Hypothalamus (tissue), 51 donors: ENCODE measurements around the gene PSMB3.
"Not testable (repeated sequence)": the region's sequence is repeated elsewhere in the genome, so short reads cannot be mapped to it uniquely, and the experiment has no call there.

Experiments
- DNase-seq, 51 donors: peaks; one replicate each; lab custom pipeline; 2025; lab: John Stamatoyannopoulos, UW

The PSMB3 gene

GRCh38 chr17:38747463-38748148 lies 4.9 kb upstream of the PSMB3 start:
- peak in 3 of 51 donors; percentile 20 to 56 (median 47) for DNase-seq

DNA sequence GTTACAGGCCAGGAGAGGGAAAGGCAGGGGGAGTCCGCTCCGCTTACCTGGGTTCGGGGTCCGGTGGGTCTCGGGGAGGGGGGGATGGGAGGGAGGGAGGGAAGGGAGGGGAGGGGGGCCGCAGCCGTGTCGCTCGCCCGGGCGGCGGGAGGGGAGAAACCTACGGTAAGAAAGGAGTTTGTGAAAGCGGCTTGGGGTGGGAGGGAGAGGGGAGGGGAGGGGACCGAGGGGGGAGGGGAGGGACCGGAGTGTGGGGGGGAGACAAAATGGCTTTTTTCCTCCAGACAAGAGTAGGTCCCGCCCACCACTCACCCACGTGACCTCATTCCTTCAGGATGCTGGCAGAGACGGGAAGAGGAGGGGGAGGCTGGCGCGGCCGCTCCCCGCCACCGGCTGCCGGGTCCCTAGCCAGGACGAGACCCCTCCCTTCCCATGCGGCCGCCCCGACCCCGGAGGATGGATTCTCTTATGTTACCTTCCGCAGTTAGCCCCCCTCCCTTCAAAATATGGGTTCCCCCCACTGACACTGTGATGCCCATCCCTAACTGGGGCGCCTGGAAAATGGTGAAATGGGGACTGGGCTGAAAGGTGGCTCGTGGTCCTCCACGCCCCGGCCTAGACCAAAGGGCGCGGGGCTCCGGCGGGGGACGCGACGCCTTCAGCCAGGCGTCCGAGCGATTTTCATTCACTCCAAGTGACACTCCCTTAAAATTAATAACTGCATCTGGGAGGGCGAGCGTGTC lies 4.2 kb upstream of the PSMB3 start, which contains the start of gene PCGF2:
TSS of gene PCGF2 (minus strand) at position 188 of the 743 bp plus-strand sequence. CDS start 7,934 bp downstream, outside the sequence.
- DNase-seq: peak in 42 of 51 donors; percentile 18 to 80 (median 60)

DNA sequence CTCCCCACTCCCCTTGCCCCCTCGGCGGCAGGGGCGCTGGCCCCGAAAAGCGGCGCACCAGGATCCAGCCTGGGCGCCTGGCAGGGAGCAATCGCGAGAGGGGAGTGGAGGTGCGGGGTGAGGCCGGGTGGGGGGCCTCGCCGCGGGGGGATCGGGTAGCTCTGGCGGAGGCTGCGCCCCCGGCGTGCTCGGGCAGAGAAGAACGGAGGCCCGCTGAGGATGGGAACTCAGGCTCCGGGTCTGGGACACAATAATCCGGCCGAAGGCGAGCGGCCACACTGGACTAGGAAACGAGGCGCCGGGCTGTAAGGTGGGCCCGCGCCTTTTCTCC lies 3.7 kb upstream of the PSMB3 start:
- no peak for DNase-seq

DNA sequence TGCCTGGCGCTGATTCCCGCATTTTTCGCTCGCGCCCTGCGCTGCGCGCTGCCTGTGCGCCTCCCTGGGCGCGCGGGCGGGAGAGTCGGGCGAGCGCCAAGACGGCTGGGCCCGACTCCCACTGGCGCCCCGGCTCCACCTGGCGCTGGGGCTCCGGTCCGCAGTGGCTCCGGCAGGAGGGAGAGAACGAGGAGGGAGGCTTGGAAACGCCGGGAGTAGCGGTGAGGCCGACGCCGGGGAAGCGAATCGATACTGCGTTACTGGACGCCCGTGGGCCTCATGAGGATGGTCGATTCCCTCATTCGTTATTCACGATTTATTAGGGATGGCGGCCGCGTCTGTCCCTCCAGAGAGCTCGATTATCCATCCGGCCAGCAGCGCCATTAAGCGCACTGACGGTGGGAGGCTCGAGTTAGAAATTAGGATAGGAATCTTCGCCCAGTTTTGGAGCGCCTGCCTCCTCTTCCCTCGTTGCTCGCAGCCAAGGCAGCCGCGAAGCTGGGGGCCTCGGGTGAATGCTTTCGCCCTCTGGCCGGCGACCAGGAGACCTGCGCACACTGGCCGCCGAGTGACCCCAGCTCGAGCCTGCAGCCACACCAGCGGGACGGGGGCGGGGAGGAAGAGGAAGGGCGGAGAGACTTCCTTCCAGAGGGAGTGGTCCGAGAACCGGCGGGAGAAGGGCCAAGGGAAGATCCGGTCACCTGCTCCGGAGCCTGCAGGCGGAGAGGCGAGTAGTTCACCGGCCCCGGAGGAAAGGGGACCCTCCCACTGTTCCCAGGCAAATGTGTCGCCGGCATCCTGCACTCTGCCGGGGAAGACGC lies 3.1 kb upstream of the PSMB3 start:
- peak in 28 of 51 donors; percentile 12 to 59 (median 36) for DNase-seq

DNA sequence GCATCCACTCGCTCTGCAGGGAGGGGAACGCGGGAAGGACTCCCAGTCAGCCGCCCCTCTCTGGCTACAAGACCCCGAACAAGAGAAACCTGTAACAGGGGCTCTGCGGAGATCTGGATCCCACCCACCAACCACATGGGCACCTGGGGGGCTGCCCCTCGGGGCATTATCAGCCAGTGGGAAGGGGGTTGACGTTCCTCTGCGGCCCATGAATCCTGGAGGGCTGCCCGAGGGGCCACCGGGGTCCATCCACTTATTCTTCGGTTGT lies 2.6 kb upstream of the PSMB3 start:
- no peak for DNase-seq

DNA sequence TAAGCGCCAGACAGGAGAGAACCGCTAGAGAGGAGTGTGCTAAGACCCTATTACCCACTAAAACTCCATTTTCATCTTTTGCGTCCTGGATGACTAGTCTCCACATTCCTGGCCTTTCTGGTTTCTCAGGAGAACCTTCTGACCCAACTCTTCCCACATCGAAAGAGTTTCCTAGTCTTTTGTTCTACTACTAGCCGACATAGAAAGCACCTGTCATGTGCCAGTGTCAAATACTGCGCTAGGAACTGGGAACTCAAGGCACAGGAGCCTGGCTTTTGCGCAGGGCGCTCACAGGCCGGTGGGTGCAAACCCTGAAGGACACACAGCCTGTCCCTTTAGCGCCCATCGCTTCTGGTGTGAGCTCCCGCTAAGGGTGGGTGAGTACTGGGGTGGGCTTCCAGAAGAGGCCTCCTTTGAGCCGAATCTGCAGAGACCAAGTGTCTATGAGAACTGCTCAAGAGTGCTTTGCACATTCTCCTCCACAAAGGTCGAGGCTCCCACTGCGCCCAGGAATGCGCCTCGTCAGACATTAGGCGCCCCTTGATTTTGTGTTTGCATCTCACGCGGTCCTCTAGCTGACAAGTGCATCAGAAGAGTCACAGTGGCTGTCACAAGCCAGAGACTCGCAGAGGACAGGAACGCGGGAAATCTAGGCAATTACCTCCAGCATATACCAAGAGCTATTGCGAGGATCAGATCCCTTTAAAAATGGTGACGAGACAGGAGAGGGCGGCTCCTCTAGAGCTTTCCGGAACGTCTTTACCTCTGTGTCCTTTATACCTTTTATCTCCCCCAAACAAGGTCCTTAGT lies 2.0 kb upstream of the PSMB3 start:
- DNase-seq: peak in 2 of 51 donors; percentile 18 to 47

DNA sequence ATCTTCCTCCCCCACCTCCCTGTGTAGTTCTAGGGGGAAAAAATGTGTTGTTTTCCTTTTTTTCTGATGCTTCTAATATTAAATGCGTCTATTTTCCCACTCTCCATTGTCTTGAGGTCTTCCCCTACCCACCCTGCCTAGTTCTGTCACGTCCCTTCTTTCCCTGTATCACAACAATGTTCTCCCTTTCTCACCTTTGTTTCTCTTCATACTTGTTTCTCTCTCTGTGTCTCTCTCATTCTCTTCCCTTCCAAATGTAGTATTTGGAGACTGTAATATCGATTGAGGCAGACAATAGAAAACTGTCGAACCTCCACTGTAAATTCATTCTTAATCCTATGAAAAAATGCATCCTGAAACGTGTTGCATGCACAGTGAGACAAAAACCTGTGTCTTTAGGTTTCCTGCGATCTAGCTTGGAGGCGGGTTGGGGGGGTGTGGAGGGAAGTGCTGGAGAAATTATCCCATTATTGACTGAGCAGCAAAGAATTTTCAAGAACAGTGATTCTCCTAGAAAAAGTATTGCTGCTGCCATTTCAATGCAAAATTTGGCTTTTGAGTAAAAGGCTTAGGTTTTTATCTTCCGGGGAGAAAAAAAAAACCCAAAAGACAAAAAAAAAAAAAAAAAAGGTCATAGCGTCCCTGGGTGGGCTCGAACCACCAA lies 1.3 kb upstream of the PSMB3 start:
- DNase-seq: peak in 1 of 51 donors; percentile 78

DNA sequence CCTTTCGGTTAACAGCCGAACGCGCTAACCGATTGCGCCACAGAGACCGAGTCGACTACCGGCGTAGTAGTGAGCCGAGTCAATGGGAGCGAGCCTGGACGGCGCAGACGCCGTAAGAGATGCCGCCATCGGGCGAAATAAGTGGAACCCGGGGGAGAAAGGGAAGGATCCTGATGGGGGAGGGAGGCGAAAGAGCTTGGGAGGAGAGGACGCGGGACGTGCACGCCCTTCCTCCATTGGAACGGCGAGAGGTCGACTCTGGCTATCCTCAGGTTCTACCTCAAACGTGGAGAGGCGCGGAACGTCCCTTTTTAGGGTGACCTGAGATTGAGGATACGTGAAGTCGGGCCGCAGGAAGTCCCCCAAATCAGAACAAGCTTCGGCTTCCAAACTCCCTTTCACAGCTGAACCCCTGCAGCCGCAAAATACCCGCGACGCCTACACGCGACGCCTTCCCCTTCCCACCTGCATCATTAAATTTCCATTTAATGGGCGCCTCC lies 683 bp upstream of the PSMB3 start:
- DNase-seq: peak in 41 of 51 donors; percentile 23 to 88 (median 64)

DNA sequence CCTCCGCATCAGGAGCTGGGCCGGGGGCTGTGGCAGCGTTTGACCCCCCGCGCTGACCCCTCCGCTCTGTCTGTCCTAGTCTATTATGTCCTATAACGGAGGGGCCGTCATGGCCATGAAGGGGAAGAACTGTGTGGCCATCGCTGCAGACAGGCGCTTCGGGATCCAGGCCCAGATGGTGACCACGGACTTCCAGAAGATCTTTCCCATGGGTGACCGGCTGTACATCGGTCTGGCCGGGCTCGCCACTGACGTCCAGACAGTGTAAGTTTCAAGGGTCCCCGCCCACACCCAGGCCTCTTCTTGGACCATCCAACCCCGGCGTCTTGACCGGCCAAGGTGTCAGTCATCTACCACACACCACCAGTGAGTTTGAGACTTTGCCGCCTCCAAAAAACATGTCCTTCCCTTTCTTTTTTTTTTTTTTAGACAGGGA lies 548 bp downstream of the PSMB3 start:
- DNase-seq: no peak

GRCh38 chr17:38761612-38762011 lies 9.1 kb downstream of the PSMB3 start:
- no peak for DNase-seq

DNA sequence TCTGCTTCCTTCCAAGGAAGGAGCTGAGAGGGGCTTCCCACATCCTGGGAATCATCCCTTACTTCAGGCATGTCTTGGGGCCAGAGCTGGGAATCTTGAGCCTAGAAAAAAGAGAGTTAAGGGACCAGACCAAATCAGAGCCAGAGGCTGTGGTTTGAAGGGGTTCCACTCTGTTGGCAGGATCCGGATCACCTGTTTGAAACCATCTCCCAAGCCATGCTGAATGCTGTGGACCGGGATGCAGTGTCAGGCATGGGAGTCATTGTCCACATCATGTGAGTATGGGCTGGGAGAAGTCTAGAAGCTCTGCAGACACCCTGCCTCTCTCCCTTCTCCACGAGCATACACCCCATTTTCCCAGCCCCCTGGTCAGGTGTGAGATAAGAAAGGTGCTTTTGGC lies 9.7 kb downstream of the PSMB3 start:
- no peak for DNase-seq

DNA sequence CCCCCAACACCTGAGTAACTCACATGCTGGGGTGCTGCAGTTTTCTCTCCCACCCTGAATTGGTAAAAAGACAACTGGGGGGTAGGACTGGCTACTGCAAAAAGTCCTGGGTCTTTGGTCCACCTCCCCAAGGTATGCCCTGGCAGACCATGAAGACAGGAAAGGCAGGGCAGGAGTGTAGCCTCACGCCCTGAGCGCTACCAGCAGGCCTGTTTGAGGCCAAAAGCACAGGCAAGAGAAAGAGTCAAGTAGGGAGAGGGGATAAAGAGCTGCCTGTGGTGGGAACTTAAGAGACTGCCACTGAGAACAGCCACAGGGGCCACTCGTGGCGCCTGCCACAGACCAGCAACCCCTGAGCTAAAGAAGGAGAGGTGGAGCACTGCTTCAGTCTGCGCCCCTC lies 13.8 kb downstream of the PSMB3 start:
- DNase-seq: no peak

DNA sequence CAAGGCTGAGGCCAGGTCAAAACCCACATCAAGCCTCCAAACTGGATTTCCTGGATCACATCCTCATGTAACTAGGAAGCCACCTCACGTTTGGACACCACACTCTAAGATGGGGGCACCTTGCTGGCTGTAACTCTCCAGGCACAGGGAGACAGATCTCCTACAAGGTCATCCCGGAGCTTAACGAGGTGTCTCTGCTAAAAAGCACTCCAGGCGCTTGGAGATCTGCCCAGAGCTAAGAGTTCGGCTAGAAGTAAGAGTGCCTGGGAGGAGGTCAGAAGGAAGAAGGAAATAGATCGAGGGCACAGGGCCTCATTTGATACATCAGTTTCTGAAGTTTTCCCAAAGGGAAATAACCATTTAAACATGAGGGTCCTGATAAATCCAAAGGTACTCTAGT lies 15.9 kb downstream of the PSMB3 start:
- DNase-seq: no peak

DNA sequence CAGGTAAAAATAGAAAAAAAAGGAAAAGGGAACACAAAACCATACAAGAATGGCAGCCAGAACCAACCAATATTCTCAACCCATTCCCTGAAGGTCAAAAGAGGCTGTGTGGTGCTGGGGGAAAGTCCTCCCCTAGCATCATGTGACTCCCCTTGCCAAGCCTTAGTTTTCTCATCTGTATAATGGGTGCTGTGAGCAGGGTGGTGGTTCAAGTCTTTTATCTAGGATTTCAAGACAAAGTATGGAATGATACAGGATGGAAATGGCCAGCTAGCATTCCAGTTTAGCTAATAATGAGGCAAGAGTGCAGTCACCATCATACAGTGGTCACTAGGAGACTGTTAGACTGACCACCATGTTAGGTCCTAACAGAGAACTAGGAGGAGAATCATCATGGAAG lies 20.7 kb downstream of the PSMB3 start:
- no peak for DNase-seq

- DNase-seq: no peak
Measured at GRCh38 chr17:38777641-38778250, 25.2 kb downstream of the PSMB3 start.

GRCh38 chr17:38779965-38780752 lies 27.6 kb downstream of the PSMB3 start:
- DNase-seq: peak in 1 of 51 donors; percentile 48

GRCh38 chr17:38783227-38783626 lies 30.7 kb downstream of the PSMB3 start:
- no peak for DNase-seq

DNA sequence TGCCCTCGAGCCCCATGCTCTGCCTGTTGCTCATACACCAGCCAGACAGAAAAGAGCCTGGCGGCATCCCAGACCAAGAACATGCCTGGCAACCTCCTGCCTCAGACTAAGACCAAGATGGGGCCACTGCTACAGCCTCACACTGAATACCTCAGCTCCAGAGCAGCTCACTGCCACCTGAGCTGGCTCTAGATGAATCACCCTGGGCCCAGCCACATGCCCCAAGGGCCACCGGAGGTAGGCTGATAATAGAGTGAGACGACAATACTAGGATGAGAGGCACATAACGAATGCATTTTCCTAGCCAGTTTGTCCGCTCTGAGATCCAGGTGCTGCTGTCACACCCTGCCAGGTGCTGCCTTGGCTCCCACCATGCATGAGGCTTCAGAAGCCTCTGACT lies 33.8 kb downstream of the PSMB3 start:
- DNase-seq: no peak

DNA sequence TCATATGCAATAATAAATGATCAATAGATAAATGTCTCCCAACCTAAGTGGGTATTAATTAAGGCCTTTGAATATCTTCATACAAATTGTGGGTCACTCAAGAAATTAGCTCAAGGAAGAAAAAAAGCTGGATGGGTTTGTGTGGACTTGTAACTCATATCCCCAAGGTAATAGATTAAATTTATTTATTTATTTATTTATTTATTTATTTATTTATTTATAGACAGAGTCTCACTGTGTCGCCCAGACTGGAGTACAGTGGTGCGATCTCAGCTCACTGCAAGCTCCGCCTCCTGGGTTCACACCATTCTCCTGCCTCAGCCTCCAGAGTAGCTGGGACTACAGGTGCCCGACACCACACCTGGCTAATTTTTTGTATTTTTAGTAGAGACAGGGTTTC lies 35.5 kb downstream of the PSMB3 start:
- DNase-seq: not testable (repeated sequence)
